Peyer's patch (tissue), 4 donors: Measurements from ENCODE around the gene MYLK.

Experiments
- POLR2A ChIP-seq, 2 donors: fragments of 450-650 bp; IDR thresholded peaks; one replicate each; pipeline ENCODE4 v1.5.1; 2017; ENCODE audit warnings: antibody characterized with exemption in 2 of 2, mild to moderate bottlenecking in 2 of 2, moderate library complexity in 2 of 2
- TF ChIP-seq, protein P1 (sequence below), 6 experiments: fragments of 450-650 bp in 4 of 6; fragments of 200-600 bp in 2 of 6; sonication (generic) in 1 of 6; IDR thresholded peaks; one replicate each; pipeline ENCODE4 v1.5.1; 2017 to 2019; ENCODE audit warnings: antibody characterized with exemption in 6 of 6, mild to moderate bottlenecking in 3 of 6, moderate library complexity in 1 of 6

- TF ChIP-seq POLR2A (IDR thresholded peaks at IDR 0.05), result no peak
- TF ChIP-seq, protein P1, sequence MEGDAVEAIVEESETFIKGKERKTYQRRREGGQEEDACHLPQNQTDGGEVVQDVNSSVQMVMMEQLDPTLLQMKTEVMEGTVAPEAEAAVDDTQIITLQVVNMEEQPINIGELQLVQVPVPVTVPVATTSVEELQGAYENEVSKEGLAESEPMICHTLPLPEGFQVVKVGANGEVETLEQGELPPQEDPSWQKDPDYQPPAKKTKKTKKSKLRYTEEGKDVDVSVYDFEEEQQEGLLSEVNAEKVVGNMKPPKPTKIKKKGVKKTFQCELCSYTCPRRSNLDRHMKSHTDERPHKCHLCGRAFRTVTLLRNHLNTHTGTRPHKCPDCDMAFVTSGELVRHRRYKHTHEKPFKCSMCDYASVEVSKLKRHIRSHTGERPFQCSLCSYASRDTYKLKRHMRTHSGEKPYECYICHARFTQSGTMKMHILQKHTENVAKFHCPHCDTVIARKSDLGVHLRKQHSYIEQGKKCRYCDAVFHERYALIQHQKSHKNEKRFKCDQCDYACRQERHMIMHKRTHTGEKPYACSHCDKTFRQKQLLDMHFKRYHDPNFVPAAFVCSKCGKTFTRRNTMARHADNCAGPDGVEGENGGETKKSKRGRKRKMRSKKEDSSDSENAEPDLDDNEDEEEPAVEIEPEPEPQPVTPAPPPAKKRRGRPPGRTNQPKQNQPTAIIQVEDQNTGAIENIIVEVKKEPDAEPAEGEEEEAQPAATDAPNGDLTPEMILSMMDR (IDR thresholded peaks at IDR 0.05), result no peak
Observed at GRCh38 chr3:123635717-123636116, 248.4 kb downstream of the MYLK start.
